Stomach (tissue), 4 donors: ENCODE data around the gene ADAM12.

Experiments
- EP300 ChIP-seq: sonication (generic); formaldehyde crosslinking; IDR thresholded peaks from one replicate; pipeline ENCODE4 v1.6.1; 2017; ENCODE audit warnings: antibody characterized with exemption
- POLR2A ChIP-seq, 4 donors: fragments of 450-650 bp; IDR thresholded peaks; one replicate each; pipeline ENCODE4 v1.6.1; 2016; ENCODE audit warnings: antibody characterized with exemption in 4 of 4, control low read depth in 2 of 4, mild to moderate bottlenecking in 1 of 4, moderate library complexity in 1 of 4
- POLR2AphosphoS5 ChIP-seq, 3 donors: sonication (generic); formaldehyde crosslinking; IDR thresholded peaks; one replicate each; pipeline ENCODE4 v1.6.1; 2016; ENCODE audit warnings: antibody characterized with exemption in 3 of 3
- TF ChIP-seq, protein P1 (sequence below), 7 experiments: fragments of 450-650 bp in 4 of 7; fragments of 200-600 bp in 3 of 7; sonication (generic) in 3 of 7; IDR thresholded peaks; one replicate each; pipeline ENCODE4 v1.5.1; 2016 to 2019; ENCODE audit warnings: antibody characterized with exemption in 7 of 7, control low read depth in 2 of 7, mild to moderate bottlenecking in 1 of 7

DNA sequence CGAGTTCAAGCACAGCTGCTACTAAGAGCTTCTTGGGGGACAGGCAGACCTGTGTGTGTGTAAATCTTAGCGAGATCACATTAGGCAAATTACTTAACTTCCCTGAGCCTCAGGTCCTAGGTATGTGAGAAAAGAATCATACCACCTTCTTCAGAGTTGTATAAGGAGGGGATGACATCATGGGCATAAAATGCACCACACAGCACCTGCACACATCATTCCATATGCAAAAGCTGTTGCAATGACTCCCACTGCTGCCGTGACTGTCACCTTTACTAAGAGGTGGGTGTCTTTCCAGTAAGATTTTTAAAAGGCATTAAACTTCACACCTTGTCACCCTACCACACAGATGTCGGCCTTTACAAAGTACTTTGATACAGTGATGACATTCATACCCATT is 345.9 kb downstream of the ADAM12 start:
- TF ChIP-seq POLR2AphosphoS5 (IDR thresholded peaks at IDR 0.05): no peak
- TF ChIP-seq, protein P1, sequence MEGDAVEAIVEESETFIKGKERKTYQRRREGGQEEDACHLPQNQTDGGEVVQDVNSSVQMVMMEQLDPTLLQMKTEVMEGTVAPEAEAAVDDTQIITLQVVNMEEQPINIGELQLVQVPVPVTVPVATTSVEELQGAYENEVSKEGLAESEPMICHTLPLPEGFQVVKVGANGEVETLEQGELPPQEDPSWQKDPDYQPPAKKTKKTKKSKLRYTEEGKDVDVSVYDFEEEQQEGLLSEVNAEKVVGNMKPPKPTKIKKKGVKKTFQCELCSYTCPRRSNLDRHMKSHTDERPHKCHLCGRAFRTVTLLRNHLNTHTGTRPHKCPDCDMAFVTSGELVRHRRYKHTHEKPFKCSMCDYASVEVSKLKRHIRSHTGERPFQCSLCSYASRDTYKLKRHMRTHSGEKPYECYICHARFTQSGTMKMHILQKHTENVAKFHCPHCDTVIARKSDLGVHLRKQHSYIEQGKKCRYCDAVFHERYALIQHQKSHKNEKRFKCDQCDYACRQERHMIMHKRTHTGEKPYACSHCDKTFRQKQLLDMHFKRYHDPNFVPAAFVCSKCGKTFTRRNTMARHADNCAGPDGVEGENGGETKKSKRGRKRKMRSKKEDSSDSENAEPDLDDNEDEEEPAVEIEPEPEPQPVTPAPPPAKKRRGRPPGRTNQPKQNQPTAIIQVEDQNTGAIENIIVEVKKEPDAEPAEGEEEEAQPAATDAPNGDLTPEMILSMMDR (IDR thresholded peaks at IDR 0.05): no peak
- TF ChIP-seq POLR2A (IDR thresholded peaks at IDR 0.05): no peak
- TF ChIP-seq EP300: no peak
